GM12892 (cell line): Measurements from ENCODE around the gene CR1.

ENCODE experiments used
- POLR2A ChIP-seq: IDR thresholded peaks from 2 replicates; pipeline ENCODE4 v1.6.1; 2011; ENCODE audit warnings: low read depth, low read length, control low read depth
- TAF1 ChIP-seq: IDR thresholded peaks from 2 replicates; pipeline ENCODE4 v1.6.1; 2011; ENCODE audit warnings: low read depth, mild to moderate bottlenecking, control low read depth, low read length, borderline replicate concordance

GRCh38 chr1:207644166-207644851, 148.4 kb downstream of the CR1 start:
- TF ChIP-seq POLR2A (no peak), TAF1 (no peak)
